Activated CD4-positive, alpha-beta T cell treated with anti-CD3 and anti-CD28 coated beads for 48 hours (primary cell): ENCODE data around the gene BAG3.
A peak's percentile ranks its signal among the peaks of the same experiment; 100 is the strongest.

ENCODE experiments used
- DNase-seq: peaks from one replicate; pipeline ENCODE4 v3.0.0-alpha.2; 2020

The BAG3 gene

GRCh38 chr10:119667562-119668328, 16.6 kb downstream of the BAG3 start:
- no peak for DNase-seq

- DNase-seq = no peak
These were observed 17.3 kb downstream of the BAG3 start for GRCh38 chr10:119668461-119668860.

GRCh38 chr10:119669331-119669730, 18.2 kb downstream of the BAG3 start:
- DNase-seq = no peak

- DNase-seq = no peak
These were observed 18.9 kb downstream of the BAG3 start for GRCh38 chr10:119669975-119670640.

GRCh38 chr10:119670717-119671116, 19.5 kb downstream of the BAG3 start:
- DNase-seq = no peak

- no peak for DNase-seq
These were observed 20.2 kb downstream of the BAG3 start for GRCh38 chr10:119671381-119671780.

- no peak for DNase-seq
These were observed 21.1 kb downstream of the BAG3 start for GRCh38 chr10:119672291-119672690.

GRCh38 chr10:119673271-119673670, 22.1 kb downstream of the BAG3 start:
- no peak for DNase-seq

- DNase-seq = no peak
These were observed 24.4 kb downstream of the BAG3 start for GRCh38 chr10:119675483-119676170.

- DNase-seq = no peak
These were observed 25.9 kb downstream of the BAG3 start for GRCh38 chr10:119677126-119677525.

GRCh38 chr10:119677904-119678755, 26.9 kb downstream of the BAG3 start:
- no peak for DNase-seq

- no peak for DNase-seq
These were observed 28.3 kb downstream of the BAG3 start for GRCh38 chr10:119679480-119679829.

GRCh38 chr10:119680050-119680449, 28.9 kb downstream of the BAG3 start:
- DNase-seq = no peak

GRCh38 chr10:119680650-119681081, 29.5 kb downstream of the BAG3 start:
- no peak for DNase-seq

- DNase-seq = peak; percentile 91
These were observed 35.4 kb downstream of the BAG3 start for GRCh38 chr10:119686465-119687191.

GRCh38 chr10:119687192-119688032, 36.2 kb downstream of the BAG3 start:
- no peak for DNase-seq

GRCh38 chr10:119688033-119688508, 36.9 kb downstream of the BAG3 start:
- no peak for DNase-seq

- no peak for DNase-seq
These were observed 37.9 kb downstream of the BAG3 start for GRCh38 chr10:119689016-119689580.

GRCh38 chr10:119691726-119692125, 40.5 kb downstream of the BAG3 start:
- no peak for DNase-seq

GRCh38 chr10:119693262-119693957, 42.2 kb downstream of the BAG3 start:
- no peak for DNase-seq
